IMR-90 (cell line): ENCODE results near the gene AIMP1. TPM values are rescaled to one million over a fixed set of nuclear protein-coding genes. Genes with fewer than 3 reads are reported as not detected.

ENCODE experiments used
- ATAC-seq: fragments of 200-7000 bp; cut with Tn5 transposase; 2 replicates; pipeline ENCODE4 v1.9.1; 2020; ENCODE audit warnings: low read depth, mild to moderate bottlenecking, moderate library complexity
- BruUV-seq: library from RNA; stranded (reverse); fragments of 400-500 nt; replicated peaks from 2 replicates; lab custom pipeline; 2021; lab: Mats Ljungman, UMichigan
- CTCF ChIA-PET: fragments of 300-600 bp; formaldehyde crosslinking; extraction: SDS; loops from one replicate; lab custom pipeline; 2021; ENCODE audit warnings: antibody characterized with exemption; lab: Yijun Ruan, JAX
- POLR2A ChIA-PET: fragments of 300-600 bp; sonication (Branson Sonifier 250); formaldehyde crosslinking; loops from one replicate; lab custom pipeline; 2022; ENCODE audit warnings: antibody characterized with exemption; ENCODE audit not compliant: unreplicated experiment; lab: Charles Lee
- DNase-seq: peaks from one replicate; pipeline ENCODE4 v3.0.0; 2013
- H2AFZ ChIP-seq: replicated peaks from 2 replicates; pipeline ENCODE3; 2013; ENCODE audit warnings: low read length, mild to moderate bottlenecking; ENCODE audit not compliant: poor library complexity
- H2AK5ac ChIP-seq: 2 replicates; pipeline ENCODE4 v1.6.1; 2013; ENCODE audit warnings: low read depth, low read length, inconsistent platforms
- H2AK9ac ChIP-seq: replicated peaks from 2 replicates; pipeline ENCODE3; 2013; ENCODE audit warnings: mild to moderate bottlenecking, low read depth, low read length, moderate library complexity; ENCODE audit not compliant: poor library complexity
- H2BK120ac ChIP-seq: 2 replicates; pipeline ENCODE4 v1.6.1; 2013; ENCODE audit warnings: low read depth, low read length, inconsistent platforms
- H2BK15ac ChIP-seq: 3 replicates; pipeline ENCODE4 v1.6.1; 2013; ENCODE audit warnings: low read depth, low read length, inconsistent platforms
- H2BK20ac ChIP-seq: 2 replicates; pipeline ENCODE4 v1.6.1; 2013; ENCODE audit warnings: low read depth, mild to moderate bottlenecking, inconsistent platforms, low read length, moderate library complexity
- H2BK5ac ChIP-seq: 2 replicates; pipeline ENCODE4 v1.6.1; 2013; ENCODE audit warnings: mild to moderate bottlenecking, low read depth, low read length, inconsistent platforms; ENCODE audit not compliant: poor library complexity, severe bottlenecking
- H3K14ac ChIP-seq: replicated peaks from 2 replicates; pipeline ENCODE4 v1.6.1; 2013; ENCODE audit warnings: low read depth, low read length, inconsistent platforms
- H3K18ac ChIP-seq: 2 replicates; pipeline ENCODE4 v1.6.1; 2013; ENCODE audit warnings: low read depth, low read length, control low read depth
- H3K23ac ChIP-seq: 2 replicates; pipeline ENCODE4 v1.6.1; 2013; ENCODE audit warnings: low read depth, low read length, inconsistent platforms
- H3K27ac ChIP-seq: 2 replicates; pipeline ENCODE4 v1.5.1; 2013; ENCODE audit warnings: mild to moderate bottlenecking, control low read depth, low read length; ENCODE audit not compliant: insufficient read depth
- H3K27me3 ChIP-seq: 2 replicates; pipeline ENCODE4 v1.6.1; 2013; ENCODE audit warnings: low read length; ENCODE audit not compliant: control insufficient read depth, insufficient read depth
- H3K36me3 ChIP-seq: 2 replicates; pipeline ENCODE4 v1.6.1; 2013; ENCODE audit warnings: low read length, mixed read lengths; ENCODE audit not compliant: control insufficient read depth, insufficient read depth
- H3K4ac ChIP-seq: 2 replicates; pipeline ENCODE4 v1.6.1; 2013; ENCODE audit warnings: low read depth, low read length, inconsistent platforms
- H3K4me1 ChIP-seq: 2 replicates; pipeline ENCODE4 v1.6.1; 2013; ENCODE audit warnings: low read length, mixed read lengths; ENCODE audit not compliant: control insufficient read depth, insufficient read depth
- H3K4me2 ChIP-seq: 2 replicates; pipeline ENCODE4 v1.6.1; 2013; ENCODE audit warnings: low read depth, mild to moderate bottlenecking, control low read depth, low read length, moderate library complexity
- H3K4me3 ChIP-seq: 2 replicates; pipeline ENCODE4 v1.5.1; 2013; ENCODE audit warnings: low read depth, mild to moderate bottlenecking, control low read depth, low read length, moderate library complexity; ENCODE audit not compliant: insufficient read depth
- H3K56ac ChIP-seq: 2 replicates; pipeline ENCODE4 v1.6.1; 2013; ENCODE audit warnings: low read length, inconsistent platforms; ENCODE audit not compliant: insufficient read depth; ENCODE audit errors: extremely low read depth
- H3K79me1 ChIP-seq, 2 experiments: 2 replicates each; pipeline ENCODE4 v1.6.1; 2013; ENCODE audit warnings: low read length in 2 of 2, inconsistent platforms in 1 of 2, low read depth in 1 of 2
- H3K9ac ChIP-seq: 2 replicates; pipeline ENCODE4 v1.6.1; 2013; ENCODE audit warnings: low read depth, low read length, control low read depth
- H3K9me1 ChIP-seq: 2 replicates; pipeline ENCODE4 v1.6.1; 2013; ENCODE audit warnings: low read length, inconsistent platforms; ENCODE audit not compliant: insufficient read depth
- H3K9me3 ChIP-seq: 2 replicates; pipeline ENCODE4 v1.6.1; 2013; ENCODE audit warnings: low read length; ENCODE audit not compliant: control insufficient read depth, insufficient read depth
- H4K20me1 ChIP-seq: 2 replicates; pipeline ENCODE4 v1.6.1; 2013; ENCODE audit warnings: low read length, inconsistent platforms; ENCODE audit not compliant: insufficient read depth
- H4K5ac ChIP-seq: 2 replicates; pipeline ENCODE4 v1.6.1; 2013; ENCODE audit warnings: mild to moderate bottlenecking, low read depth, low read length, control low read depth
- H4K8ac ChIP-seq, 2 experiments: 2 replicates each; pipeline ENCODE4 v1.6.1; 2013; ENCODE audit warnings: low read depth in 2 of 2, low read length in 2 of 2, control low read depth in 1 of 2, inconsistent platforms in 1 of 2
- H4K91ac ChIP-seq: 2 replicates; pipeline ENCODE4 v1.6.1; 2013; ENCODE audit warnings: low read depth, low read length, inconsistent platforms; ENCODE audit not compliant: insufficient read depth
- BHLHE40 ChIP-seq: fragments of 150-350 bp; IDR thresholded peaks from 2 replicates; pipeline ENCODE4 v1.6.1; 2016; ENCODE audit warnings: mild to moderate bottlenecking, low read depth, low read length
- CEBPB ChIP-seq: IDR thresholded peaks from 2 replicates; pipeline ENCODE4 v1.6.1; 2012; ENCODE audit warnings: low read depth, low read length, improper control_type of control experiment
- CHD1 ChIP-seq: IDR thresholded peaks from 2 replicates; pipeline ENCODE4 v1.6.1; 2012; ENCODE audit warnings: low read depth, low read length, improper control_type of control experiment
- CTCF ChIP-seq: conservative IDR thresholded peaks from 2 replicates; pipeline ENCODE4 v1.5.1; 2012; ENCODE audit warnings: mild to moderate bottlenecking, low read depth, low read length, improper control_type of control experiment
- ELK1 ChIP-seq: fragments of 150-350 bp; IDR thresholded peaks from 2 replicates; pipeline ENCODE4 v1.6.1; 2016; ENCODE audit warnings: low read depth, mild to moderate bottlenecking, low read length, moderate library complexity, borderline replicate concordance
- FOS ChIP-seq: fragments of 150-350 bp; IDR thresholded peaks from 2 replicates; pipeline ENCODE4 v1.6.1; 2016; ENCODE audit warnings: low read depth, low read length
- MAFK ChIP-seq: IDR thresholded peaks from 2 replicates; pipeline ENCODE4 v1.6.1; 2012; ENCODE audit warnings: low read depth, low read length, improper control_type of control experiment
- MAZ ChIP-seq: IDR thresholded peaks from 2 replicates; pipeline ENCODE4 v1.6.1; 2012; ENCODE audit warnings: low read depth, mild to moderate bottlenecking, low read length, improper control_type of control experiment, moderate library complexity, borderline replicate concordance
- MXI1 ChIP-seq: IDR thresholded peaks from 2 replicates; pipeline ENCODE4 v1.6.1; 2012; ENCODE audit warnings: low read depth, mild to moderate bottlenecking, low read length, moderate library complexity, borderline replicate concordance
- NFE2L2 ChIP-seq: fragments of 150-350 bp; IDR thresholded peaks from 2 replicates; pipeline ENCODE4 v1.6.1; 2016; ENCODE audit warnings: low read depth, mild to moderate bottlenecking, low read length
- POLR2A ChIP-seq: IDR thresholded peaks from 2 replicates; pipeline ENCODE4 v1.6.1; 2012; ENCODE audit warnings: mild to moderate bottlenecking, low read depth, low read length
- RAD21 ChIP-seq: IDR thresholded peaks from 2 replicates; pipeline ENCODE4 v1.6.1; 2012; ENCODE audit warnings: low read length, improper control_type of control experiment
- RCOR1 ChIP-seq: IDR thresholded peaks from 2 replicates; pipeline ENCODE4 v1.6.1; 2012; ENCODE audit warnings: mild to moderate bottlenecking, low read length, improper control_type of control experiment; ENCODE audit not compliant: insufficient replicate concordance
- RFX5 ChIP-seq: IDR thresholded peaks from 2 replicates; pipeline ENCODE4 v1.8.0; 2012; ENCODE audit warnings: low read depth, mild to moderate bottlenecking, low read length, moderate library complexity
- SMC3 ChIP-seq: fragments of 150-350 bp; IDR thresholded peaks from 2 replicates; pipeline ENCODE4 v1.6.1; 2016; ENCODE audit warnings: low read depth, mild to moderate bottlenecking, antibody characterized with exemption, low read length, moderate library complexity
- USF2 ChIP-seq: fragments of 150-350 bp; IDR thresholded peaks from 2 replicates; pipeline ENCODE4 v1.6.1; 2017; ENCODE audit warnings: mild to moderate bottlenecking, antibody characterized with exemption, low read length, low read depth
- WGBS, 2 experiments: methylation state at CpG; one replicate each; pipeline versions ENCODE4 v1.1.5 to v1.1.7; 2013; ENCODE audit warnings: missing lambda C conversion rate in 2 of 2; ENCODE audit not compliant: insufficient read length in 1 of 2; ENCODE audit errors: extremely low coverage in 2 of 2; 5-methylcytosine and 5-hydroxymethylcytosine counted together
- dilution Hi-C: fragments of 300-500 bp; cut with HindIII; formaldehyde crosslinking; loops from one replicate; pipeline ENCODE4 v1.14.3; 2018; ENCODE audit warnings: low sequenced_read_pairs; ENCODE audit not compliant: unreplicated experiment
- in situ Hi-C: fragments of 300-500 bp; cut with MboI; formaldehyde crosslinking; loops from 3 replicates; pipeline ENCODE4 v1.14.3; 2019; ENCODE audit warnings: low sequenced_read_pairs, inconsistent platforms, mixed read lengths
- intact Hi-C: fragments of 100-400 bp; cut with micrococcal nuclease; formaldehyde crosslinking; loops from 2 replicates; pipeline ENCODE4 v1.10.0; 2022
- polyA plus RNA-seq, 3 experiments: library from polyadenylated mRNA; depleted of rRNA; stranded (reverse); fragments of >200 nt; gene quantifications; 2 replicates each; pipeline ENCODE4 v1.2.3, GENCODE V29; 2012; ENCODE audit warnings: low replicate concordance in 1 of 3
- total RNA-seq: library from RNA; depleted of rRNA; stranded (reverse); fragments of >200 nt; gene quantifications from 2 replicates; pipeline ENCODE4 v1.2.3, GENCODE V29; 2012

AIMP1 gene
- total and polyA plus RNA-seq, 2 of the 4 experiments (the other 2 are of a cell fraction), result 11.8 to 21.4 TPM

- Histone ChIP-seq H3K14ac (no peak overlapping the region), H3K23ac (no peak overlapping the region), H4K91ac (no peak overlapping the region), H3K4me3 (no peak overlapping the region), H3K56ac (no peak overlapping the region), H3K79me1 (peaks cover 7 to 19% of the 10 kb centered on the region in 2 experiments), H2BK15ac (no peak overlapping the region), H3K27ac (no peak overlapping the region), H3K9me1 (no peaks in the 10 kb centered on the region), H2AK9ac (no peak overlapping the region), H3K4me1 (peaks cover 2% of the 10 kb centered on the region; the same call in 1 of the 2 replicates), H3K4me2 (no peak overlapping the region), H4K8ac (no peak overlapping the region), H3K36me3 (peaks cover under 1% of the 10 kb centered on the region; the same call in 1 of the 2 replicates), H4K20me1 (no peaks in the 10 kb centered on the region), H3K4ac (no peak overlapping the region), H2BK5ac (no peak overlapping the region), H3K18ac (no peak overlapping the region), H3K9me3 (no peaks in the 10 kb centered on the region), H4K5ac (no peak overlapping the region), H3K27me3 (no peaks in the 10 kb centered on the region), H2BK20ac (no peak overlapping the region), H3K9ac (no peak overlapping the region), H2BK120ac (no peak overlapping the region), H2AK5ac (no peak overlapping the region), H2AFZ (no peak overlapping the region)
- intact Hi-C loops (no loop called here), dilution Hi-C loops (no loop called here), in situ Hi-C loops (no loop called here)
- ChIA-PET POLR2A (no interaction called here), CTCF (interaction anchor here (0.9 kb wide), 1 partner anchor 41 kb away, joined by 3 read pairs; no protein-coding TSS in a partner anchor)
- no peak for ATAC-seq
- no CpG with 5 or more reads among the region's 3 CpGs for WGBS, 2 experiments
- BruUV-seq, result no TSS peak
- no peak for TF ChIP-seq MXI1
- no peak for TF ChIP-seq RCOR1
- TF ChIP-seq FOS, result no peak
- no peak for TF ChIP-seq CEBPB
- no peak for TF ChIP-seq MAFK
- TF ChIP-seq BHLHE40, result no peak
- no peak for TF ChIP-seq ELK1
- TF ChIP-seq MAZ, result no peak
- TF ChIP-seq CHD1, result no peak
- no peak for TF ChIP-seq POLR2A
- TF ChIP-seq NFE2L2, result no peak
- TF ChIP-seq RFX5, result no peak
- TF ChIP-seq CTCF, result no peak
- no peak for TF ChIP-seq RAD21
- no peak for TF ChIP-seq SMC3
- TF ChIP-seq USF2, result no peak
- DNase-seq, result no peak
Observed at GRCh38 chr4:106303548-106304281, 12.6 kb upstream of the AIMP1 start.
